Stimulated activated CD8-positive, alpha-beta memory T cell treated with anti-CD3 and anti-CD28 coated beads, Interleukin-15, amount 100 ng/mL, for 4 hours (primary cell): ENCODE data around the gene NHSL2.
"Not testable (repeated sequence)": the region's sequence is repeated elsewhere in the genome, so short reads cannot be mapped to it uniquely, and the experiment has no call there.

Source experiments
- DNase-seq, 2 donors: peaks; one replicate each; pipeline ENCODE4 v3.0.0-alpha.2; 2020; ENCODE audit warnings: low read depth in 2 of 2

NHSL2 gene

DNA sequence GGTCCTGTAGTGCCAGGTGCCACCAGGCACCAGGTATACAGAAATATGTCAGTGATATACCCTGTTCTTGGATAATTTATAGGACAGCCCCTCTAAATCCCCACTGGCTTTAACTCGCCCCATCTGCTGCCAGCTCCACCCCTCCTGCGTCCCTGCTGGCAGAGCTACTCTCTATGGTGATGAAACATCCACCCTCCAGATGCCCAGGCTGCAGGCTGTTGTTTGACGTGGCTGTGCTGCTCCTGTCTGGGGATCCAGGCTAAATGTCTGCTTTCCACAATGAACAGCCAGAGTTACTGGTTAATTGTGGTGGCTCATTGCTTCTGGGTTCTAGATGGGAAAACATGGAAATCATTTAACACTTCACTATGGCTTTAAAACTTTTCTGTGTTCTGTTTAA is 12.9 kb downstream of the NHSL2 start:
- DNase-seq, result no peak

DNA sequence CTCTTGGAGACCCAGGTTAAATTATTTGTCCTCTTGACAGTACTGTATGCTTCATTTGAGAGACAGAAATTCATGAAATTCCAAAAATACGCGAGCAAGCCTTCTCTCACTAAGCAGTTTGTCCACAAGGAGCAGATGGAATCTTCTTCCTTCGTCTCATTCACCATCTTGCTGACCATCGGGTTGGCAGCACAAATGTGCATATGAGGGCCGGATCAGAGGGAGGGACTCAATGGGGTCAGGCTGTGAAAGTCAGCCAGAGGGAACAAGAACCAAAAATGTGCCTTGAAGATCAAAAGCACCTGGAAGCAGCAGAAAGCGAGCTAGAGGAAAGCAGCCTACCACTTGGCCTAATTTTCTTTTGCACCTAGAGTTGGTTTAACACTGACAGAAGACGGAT is 16.4 kb downstream of the NHSL2 start:
- no peak for DNase-seq

DNA sequence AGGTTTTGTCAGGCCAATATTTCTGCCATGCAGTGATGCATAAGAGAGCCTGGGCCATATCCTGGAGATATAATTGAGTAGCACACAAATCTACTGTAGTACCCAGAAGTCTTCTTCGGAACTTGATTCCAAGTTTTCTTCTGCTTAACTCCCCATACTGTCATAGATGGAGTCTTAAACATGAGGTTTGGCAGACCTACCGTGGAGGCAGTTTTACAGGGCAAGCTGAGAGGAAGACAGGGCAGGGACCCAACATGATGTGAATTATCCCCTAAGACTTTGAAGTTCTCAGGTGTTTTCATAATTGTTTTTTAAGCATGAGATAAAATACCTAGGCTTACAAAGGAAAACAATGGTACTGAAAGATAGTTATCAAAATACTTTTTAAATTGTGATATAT is 18.2 kb downstream of the NHSL2 start:
- no peak for DNase-seq

DNA sequence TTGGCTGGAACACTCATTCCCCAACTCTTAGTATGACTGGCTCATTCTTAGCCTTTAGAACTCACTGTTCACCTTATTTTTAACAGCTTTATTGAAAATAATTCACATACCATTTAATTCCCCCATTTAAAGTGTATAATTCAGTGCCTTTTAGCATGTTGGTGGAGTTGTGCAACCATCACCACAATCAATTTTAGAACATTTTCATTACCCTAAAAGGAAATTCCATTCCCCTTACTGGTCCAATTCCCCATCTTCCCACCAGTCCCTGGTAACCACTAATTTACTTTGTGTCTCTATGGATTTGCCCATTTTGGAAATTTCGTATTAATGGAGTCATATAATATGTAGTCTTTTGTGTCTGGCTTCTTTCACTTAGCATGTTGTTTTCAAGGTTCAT is 19.7 kb downstream of the NHSL2 start:
- DNase-seq, result no peak

DNA sequence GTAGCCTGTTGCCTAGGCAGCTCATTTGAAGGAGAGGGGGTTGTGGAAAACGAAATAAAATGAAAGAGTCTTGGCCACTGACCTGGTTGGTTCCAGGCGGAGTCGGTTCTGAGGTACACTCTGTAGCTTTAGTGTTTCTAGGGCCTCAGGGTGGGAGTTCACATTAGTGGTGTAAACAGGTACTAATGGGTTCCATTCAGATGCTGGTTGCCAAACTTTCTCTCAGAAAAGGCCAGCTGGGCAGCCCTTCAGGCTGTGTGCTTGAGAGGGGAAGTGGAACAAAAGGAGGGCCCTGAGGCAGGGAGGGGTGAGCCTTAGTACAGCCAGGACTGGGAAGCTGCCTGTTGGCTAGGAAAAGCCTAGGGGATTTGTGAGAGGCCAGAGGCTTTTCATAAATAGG is 24.8 kb downstream of the NHSL2 start:
- DNase-seq, result no peak

DNA sequence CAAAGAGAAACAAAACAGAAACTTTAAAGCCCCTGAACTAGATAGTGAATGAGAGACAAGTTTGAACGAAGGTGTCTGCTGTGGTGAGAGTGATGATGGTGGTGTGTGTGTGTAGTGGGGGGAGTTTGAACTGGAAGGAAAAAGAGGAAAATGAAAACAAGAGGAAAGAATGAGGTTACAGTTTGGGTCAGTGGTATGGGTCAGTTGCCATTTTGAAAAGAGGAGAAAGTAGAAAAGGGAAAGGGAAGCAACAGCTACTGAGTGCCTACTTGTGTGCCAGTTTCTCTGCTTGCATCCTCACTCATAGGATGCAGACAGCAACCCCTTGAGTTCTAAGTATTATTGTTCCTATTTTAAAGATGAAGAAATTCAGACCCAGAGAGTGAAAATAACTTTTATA is 26.0 kb downstream of the NHSL2 start:
- DNase-seq, result no peak

DNA sequence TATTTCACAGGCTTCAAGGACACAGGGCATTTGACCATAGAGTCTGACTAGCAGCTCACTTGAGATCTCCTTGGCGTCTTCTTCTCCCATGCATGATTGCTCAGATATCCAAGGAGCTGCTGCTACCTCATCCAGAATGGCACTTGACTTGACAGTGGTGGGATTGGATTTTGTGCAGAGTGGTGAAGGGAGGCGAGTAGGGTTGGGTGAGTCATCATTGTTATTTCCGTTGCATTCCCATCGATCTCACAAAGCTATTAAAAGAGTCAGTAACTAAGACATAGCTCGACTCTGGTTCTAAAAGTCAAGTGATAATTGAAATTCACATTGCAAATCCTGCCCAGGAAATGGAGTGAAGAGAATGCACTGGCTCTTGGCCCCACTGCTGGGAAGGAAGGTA is 27.7 kb downstream of the NHSL2 start:
- no peak for DNase-seq

DNA sequence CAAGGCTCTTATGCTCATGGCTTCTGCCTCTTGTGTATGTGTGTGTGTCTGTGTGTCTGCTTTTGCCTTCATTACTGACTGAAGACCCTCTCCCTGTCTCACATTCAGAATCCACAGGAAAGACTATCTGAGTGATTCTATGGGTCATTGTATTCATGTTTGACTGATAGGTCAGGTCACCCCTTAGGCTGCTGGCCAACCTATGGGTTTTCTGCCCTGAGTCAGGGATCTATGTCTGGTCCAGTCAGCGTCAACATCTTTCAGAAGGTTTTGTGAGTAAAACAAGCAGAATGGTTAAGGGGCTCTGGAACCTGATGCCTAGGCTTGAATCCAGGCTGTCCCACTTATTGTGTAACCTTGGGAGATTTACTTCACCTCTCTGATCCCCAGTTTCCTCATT is 30.5 kb downstream of the NHSL2 start:
- no peak for DNase-seq

DNA sequence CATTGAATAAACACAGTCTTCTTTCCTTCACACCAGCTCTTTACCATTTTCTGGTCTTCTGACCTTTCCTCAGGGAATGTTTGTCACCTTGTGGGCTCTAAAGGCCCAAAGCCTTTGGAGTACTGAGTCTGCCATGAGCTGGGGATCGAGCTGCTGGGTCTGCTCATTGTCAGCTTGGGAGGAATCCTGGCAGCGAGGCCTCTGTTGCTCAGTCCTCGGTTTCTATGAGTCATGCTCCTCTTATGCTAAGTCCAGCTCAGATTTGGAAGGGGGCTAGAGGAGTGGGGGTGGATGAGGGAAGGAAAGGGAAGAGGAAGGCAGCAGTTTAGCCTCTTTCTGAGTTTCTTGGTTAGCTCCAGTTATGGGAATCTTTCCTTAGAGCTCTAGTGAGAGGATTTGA is 31.1 kb downstream of the NHSL2 start:
- DNase-seq, result no peak

DNA sequence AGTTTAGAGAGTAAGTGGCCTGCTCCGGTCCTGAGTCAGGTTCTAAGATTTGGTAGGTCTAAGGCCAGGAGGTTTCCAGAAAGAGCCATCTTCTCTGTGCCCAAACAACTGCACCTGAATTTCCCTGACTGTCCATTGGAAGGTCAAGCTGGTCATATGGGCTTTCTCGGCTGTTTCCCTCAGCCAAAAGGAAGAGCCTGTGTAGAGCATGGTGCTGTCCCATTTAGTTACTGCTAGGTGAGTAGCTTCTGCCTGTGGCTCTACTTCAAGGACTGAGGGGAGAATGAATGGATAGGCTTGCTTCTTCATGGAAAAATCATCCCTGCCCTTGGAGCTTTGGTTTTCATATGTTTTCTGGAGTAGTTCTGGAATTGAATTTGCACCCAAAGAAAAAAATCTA is 33.7 kb downstream of the NHSL2 start:
- DNase-seq, result no peak

DNA sequence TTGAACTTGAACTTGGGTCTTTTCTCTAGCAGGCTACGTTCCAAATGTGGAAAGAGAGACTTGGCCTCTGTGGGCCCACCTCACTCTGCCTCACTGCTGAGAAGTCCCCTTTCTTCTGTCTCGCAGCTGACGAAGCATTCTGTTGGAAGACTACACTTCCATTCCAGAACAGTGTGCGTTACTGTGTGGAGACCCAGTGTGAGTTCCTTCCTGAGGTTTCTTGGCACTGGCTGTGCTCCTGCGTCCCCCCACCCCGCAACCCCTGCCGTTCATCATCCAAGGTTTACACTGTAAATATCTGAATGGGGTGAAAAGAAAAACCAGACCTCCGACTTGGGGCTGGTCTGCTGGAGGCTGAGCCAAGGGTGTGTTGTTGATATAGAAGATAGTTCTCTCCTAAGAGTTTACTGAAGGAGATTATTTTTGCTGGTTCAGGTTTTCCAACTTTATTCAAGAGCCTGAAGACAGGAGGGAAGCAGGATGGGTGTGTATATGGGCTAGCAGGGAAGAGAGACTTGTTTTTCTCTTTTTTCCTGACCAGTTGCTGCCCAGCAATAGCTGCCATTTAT is 34.7 kb downstream of the NHSL2 start:
- no peak for DNase-seq

DNA sequence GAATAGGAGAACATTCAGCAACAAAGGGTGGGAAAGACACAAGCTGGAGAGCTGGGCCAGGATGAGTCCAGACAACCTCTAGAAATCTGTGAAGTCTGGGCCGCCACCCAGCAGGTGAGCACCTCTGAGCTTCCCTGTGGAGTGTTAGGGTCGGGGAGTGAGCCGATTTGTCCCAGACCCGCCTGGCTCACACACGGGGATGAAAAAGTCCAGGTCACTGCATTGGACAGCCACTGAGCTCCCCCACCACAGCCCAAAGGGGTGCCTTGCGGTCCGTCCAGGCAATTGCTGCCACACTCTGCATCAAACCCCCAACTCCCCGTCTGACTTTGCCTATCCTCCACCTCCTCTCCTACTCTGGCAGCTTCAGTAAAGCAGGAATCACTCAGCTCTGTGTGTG is 38.7 kb downstream of the NHSL2 start:
- DNase-seq, result no peak

DNA sequence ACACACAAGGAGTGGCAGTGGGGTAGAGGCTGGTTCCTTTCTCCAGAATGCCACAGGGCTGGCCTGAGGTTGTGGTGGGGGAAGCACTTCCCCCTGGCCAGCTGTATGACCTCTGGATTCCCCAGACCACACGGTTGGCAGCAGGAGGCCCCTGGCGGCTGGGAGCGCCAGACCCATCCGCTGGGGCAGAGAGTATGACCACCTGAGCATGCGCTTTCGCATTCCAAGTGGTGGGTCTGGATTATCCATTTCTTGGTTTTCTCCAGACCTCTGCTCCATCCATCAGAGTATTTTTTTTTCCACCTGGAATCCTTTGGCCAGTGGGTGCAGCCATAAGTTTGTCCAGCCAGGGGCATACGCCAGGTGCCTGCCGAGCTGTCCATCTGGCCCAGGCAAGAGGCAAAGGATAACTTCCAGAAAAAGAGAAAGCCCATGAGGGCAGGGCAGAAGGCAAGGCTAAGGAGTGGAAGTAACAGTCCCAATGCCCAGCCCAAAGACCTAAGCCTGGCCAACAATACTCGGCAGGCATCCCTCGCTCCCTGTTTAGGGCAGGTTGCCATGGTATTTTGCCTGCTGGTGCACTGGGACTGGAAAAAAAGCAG is 39.3 kb downstream of the NHSL2 start:
- no peak for DNase-seq

DNA sequence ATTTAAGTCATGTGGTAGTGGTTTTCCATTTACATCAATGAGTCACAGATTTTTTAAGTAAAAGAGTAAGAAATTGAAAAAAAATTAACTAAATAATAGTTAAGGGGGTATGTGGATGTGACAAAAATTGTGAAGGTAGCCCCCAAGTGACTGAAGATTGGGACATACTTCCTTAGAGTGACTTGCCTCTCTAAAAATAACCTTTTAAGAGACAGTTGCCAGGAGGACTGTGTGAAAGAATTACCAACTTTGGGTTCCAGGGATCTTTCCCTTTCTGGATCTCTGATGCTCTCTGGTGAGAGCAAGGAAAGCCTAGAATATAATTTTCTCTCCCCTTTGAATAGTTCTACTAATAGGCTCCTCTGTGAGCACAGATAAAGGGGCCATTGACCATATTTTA is 42.7 kb downstream of the NHSL2 start:
- no peak for DNase-seq

DNA sequence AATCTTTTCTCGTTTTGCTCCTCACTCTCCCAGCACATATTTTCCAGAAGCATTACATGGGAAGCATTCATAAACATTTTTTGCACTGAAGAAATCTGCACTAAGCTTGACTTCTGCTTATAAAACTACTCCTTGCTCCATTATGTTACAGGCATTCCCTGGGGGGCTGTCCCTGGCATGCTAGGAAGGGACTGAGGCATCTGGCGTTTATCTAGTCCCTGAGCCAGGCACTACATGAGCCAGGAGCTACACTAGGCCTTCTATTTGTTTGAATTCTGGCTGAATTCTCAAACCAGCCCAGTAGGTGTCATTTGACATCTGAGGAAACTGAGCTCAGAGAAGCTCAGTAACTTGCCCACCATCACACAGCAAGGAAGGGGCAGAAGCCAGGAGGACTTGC is 43.3 kb downstream of the NHSL2 start:
- no peak for DNase-seq

DNA sequence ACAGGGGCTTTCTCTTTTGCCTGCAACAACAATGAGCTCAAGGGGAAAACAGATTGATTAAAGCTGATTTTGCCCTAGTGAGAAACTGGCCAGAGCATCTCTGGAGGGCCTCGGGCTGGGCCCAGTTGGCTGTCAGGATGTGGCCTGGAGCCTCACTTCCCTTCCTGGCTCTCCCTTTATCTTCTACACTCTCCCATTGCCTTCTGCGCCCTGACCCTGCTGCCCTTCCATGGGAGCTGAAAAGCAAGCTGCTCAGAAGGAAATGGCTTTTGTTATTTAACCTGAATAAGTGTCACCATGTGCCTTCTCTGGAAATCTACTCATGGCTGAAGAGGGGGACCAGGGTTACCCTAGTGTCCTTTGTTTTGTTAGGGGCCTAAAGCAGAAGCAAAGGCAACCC is 43.8 kb downstream of the NHSL2 start:
- DNase-seq, result no peak

DNA sequence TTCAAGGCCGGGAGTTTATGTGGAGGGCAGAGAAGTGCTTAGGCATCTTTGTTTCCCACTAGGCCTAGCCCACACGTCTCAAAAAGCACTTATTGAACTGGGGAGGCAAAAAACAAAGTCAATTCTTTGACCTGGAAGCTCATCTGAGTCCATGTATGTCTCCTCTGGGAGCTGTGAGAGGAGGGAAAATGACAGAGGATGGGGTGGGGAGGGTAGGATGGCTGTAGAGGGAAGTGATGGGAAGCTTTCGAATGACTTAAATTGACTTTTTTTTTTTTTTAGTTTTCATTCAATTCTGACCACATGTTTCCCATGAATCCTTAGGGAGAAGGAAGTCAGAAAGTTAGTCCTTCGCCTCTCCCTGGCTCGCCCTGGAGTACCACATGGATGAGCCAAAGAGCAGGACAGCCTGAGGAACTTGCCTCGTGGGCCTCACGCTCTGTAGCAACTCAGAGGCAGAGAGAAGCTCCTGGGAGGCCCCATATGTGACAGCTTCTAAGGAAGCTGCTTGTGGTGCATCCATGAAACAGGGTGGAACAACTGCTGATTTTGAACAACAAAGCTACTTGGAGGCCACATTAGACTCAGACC is 45.0 kb downstream of the NHSL2 start:
- no peak for DNase-seq

DNA sequence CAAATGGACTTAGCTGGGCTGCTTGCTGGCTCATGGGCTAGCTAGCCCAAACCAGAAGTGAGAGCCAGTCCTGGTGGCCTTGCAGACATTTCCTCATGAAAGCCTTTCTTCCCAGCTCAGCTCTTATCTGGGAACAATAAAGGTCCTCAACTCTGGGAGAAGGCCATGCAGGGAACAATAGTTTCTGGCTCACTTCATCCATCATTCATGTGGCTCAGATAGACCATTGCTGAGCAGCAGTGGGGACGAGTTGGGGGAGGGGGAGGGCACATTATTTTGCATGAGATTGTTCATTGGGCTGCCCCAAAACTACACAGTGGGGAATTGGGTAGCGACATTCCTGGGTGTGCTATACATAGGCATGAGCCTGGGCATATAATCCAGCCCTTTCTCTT is 47.6 kb downstream of the NHSL2 start:
- DNase-seq, result no peak

DNA sequence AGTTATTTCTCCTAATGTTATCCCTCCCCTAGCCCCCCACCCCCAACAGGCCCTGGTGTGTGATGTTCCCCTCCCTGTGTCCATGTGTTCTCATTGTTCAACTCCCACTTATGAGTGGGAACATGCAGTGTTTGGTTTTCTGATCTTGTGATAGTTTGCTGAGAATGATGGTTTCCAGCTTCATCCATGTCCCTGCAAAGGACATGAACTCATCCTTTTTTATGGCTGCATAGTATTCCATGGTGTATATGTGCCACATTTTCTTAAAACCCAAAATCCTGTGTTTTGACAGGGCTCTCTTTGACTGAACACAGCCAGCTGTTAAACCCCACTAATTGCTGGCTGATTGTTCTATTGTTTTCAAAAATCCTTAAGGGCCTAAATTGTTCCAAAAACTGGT is 53.5 kb downstream of the NHSL2 start:
- DNase-seq, result not testable (repeated sequence)

DNA sequence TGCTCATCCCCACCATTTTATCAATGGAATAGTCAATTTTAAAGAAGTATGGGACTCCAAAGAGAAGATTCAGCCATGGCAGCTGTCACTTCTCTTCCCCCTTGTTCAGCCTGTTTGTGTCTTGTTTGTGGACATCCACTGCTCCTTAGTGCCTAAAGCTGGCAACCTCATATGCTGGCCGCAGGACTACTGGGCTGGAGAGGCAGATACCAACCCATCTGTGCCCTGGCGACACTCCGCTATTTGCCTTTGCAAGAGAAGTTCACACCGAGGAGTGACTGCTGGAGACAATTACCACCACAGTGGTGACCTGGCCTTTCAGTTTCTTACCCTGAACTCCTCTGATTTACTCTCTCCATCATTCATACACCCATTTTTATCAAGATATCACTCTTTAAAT is 64.3 kb downstream of the NHSL2 start:
- DNase-seq, result no peak

DNA sequence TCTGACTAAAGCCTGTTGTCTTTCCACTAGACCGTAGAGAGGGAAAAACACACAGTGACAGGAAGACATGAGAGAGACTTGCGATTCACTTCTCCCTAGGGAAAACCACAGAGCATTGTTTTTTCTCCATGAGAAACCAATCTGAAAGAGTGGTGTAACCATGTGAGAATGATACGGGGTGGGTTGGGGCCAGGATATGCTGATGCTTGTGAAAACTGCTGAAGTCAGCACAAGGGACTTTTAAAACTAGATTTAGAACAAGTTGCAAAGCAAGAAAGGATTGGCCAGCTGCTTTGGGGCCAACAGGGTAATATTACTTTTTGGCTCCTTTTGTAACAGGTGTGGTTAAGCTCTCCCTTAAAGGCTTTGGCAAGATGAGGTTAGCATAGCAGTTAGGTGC is 66.1 kb downstream of the NHSL2 start:
- no peak for DNase-seq

DNA sequence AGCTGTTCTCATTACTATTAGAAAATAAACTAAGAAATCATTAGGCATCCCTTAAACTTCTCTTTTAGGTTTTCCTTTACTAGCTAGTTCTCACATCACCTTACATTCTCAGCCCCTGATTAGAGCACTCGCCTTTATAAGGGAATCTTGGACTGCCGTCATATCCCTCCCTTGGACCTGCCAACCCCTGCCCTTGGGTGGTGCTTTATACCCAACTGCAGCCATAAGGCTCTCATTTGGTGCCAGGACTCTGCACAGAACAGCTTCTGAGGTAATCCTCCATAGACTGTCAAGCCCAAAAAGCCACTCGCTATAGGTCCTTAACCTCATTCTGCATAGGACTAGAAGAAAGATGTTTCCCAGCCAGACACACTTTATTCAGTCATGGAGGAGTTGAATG is 67.5 kb downstream of the NHSL2 start:
- DNase-seq, result no peak

DNA sequence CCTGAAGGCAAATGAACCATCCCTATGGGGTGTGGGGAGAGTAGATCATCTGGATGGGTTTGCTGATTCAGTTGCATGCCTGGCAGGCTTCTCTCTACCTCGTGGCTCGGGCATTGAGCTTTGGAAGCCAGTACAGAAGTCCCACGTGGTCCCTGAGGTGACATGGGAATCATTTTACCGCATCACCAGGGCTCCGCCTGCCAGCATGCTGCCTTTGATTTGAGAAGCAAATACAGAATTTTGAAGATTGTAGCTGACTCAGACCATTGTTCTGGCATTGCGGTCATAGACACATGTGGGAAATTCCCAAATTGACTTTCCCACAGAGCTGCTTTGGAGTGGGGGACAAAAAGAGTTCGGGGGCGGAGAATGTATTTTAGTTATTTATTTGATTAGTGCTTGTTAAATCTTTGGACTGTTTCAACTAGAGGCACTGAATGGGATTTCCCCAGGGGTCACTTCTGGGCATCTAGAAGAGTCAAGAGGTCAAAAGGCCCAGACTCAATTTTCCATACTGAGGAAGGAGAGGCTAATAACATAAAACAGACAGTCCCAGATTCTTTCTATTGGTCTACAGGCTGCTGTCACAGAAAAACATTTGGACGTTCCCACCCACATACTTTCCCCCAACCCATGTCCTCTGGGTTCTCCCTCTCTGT is 79.3 kb downstream of the NHSL2 start:
- DNase-seq, result no peak
